Stimulated activated CD8-positive, alpha-beta memory T cell treated with anti-CD3 and anti-CD28 coated beads, Interleukin-2, amount 100 ng/mL, for 1 hour (primary cell): ENCODE measurements around the gene PDIA2.
"Not testable (repeated sequence)": the region's sequence is repeated elsewhere in the genome, so short reads cannot be mapped to it uniquely, and the experiment has no call there.

Source experiments
- DNase-seq, 2 donors: peaks; one replicate each; pipeline ENCODE4 v3.0.0-alpha.2; 2020; ENCODE audit warnings: low read depth in 2 of 2

The PDIA2 gene

DNA sequence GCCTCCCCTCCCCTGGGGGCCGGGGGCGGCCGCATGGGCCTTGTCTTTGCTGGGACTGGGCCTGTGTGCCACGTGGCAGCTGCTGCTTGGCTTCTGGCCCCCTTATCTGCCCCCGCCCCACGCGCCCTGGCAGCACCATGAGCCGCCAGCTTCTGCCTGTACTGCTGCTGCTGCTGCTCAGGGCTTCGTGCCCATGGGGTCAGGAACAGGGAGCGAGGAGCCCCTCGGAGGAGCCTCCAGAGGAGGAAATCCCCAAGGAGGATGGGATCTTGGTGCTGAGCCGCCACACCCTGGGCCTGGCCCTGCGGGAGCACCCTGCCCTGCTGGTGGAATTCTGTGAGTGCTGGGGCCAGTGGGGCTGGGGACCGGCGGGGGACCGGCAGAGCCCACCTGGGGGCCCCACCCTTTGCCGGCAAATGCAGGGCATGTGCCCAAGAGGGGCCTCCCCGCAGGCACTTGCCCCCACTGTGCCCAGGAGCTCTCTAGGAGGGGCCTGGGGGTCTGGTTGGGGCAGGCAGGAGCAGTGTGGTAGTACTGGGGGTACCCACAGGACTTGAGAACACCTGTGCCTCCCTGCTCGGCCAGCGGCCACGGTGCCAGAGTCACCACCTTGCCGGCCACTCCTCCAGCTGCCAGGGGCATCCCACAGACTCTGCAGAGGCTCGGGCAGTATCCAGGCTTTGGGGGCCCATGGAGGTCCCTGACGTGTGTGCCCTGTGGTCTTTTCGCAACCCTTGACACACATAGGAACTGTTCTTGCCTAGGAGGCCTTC, at the start of gene PDIA2:
PDIA2 (plus strand) TSS at position 132 of the 773 bp plus-strand sequence; CDS start at position 138, 6 bp downstream.
- DNase-seq: no peak

GRCh38 chr16:234468-235305, 48.3 kb upstream of the PDIA2 start, which contains the start of gene FAM234A:
FAM234A (plus strand) TSS chr16:234821; CDS start chr16:254414, 19,593 bp downstream.
- peak; percentile 83 to 92 for DNase-seq

DNA sequence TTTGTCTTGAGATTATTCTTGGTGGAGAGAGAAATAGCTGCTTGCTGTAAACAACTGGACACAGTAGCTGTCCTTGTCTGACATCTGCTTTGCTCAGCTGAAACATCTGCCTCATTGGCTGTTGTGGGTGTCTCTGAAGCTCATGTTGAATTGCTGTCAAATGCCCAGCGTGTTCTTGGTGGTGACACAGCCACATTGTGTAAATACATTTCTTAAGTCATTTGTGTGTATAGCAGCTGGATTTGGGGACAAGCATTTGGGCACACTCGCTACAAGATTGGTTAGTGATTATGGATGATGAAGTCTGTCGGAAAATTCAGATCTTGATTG, 43.1 kb upstream of the PDIA2 start:
- no peak for DNase-seq

DNA sequence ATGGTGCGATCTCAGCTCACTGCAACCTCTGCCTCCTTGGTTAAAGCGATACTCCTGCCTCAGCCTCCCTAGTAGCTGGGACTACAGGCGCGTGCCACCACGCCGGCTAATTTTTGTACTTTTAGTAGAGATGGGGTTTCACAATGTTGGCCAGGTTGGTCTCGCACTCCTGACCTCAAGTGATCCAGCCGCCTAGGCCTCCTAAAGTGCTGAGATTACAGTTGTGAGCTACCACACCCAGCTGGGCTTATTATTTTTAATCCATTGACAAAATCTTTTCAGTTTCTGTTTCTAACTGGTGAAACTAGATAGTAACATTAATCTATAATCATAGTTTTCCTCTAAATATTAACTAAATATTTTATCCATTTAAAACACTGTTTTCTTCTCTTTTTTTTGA, 42.4 kb upstream of the PDIA2 start:
- no peak for DNase-seq

DNA sequence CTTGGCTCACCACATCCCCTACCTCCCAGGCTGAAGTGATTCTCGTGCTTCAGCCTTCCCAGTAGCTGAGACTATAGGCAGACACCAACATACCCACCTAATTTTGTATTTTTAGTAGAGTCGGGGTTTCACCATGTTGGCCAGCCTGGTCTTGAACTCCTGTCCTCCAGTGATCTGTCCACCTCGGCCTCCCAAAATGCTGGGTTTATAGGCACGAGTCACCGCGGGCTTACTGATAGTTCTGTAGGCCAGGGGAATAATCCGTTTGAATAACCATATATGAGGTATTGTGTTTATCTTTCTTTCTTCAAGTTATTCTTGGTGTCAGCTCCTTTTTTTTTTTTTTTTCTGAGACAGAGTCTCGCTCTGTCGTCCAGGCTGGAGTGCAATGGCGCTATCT, 40.7 kb upstream of the PDIA2 start:
- DNase-seq: no peak

DNA sequence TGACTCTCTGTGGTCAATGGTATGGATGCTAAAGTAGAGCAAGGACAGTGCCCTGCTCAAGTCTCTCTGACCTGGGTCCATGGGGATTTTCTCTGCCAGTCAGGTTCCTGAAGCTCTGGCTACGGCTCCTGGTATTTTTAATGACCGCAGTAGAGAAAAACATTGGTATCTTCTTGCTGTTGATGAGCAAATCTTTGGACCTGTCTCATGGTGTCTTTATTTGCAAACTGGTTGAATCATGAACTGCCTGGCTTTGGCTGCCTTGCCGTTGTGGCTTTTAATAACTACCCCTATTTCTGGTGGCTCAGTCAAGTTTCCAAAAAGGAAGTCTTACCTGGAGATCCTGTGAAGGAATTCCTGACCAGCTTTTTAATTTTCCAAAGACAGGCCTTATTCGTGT, 39.6 kb upstream of the PDIA2 start:
- no peak for DNase-seq

DNA sequence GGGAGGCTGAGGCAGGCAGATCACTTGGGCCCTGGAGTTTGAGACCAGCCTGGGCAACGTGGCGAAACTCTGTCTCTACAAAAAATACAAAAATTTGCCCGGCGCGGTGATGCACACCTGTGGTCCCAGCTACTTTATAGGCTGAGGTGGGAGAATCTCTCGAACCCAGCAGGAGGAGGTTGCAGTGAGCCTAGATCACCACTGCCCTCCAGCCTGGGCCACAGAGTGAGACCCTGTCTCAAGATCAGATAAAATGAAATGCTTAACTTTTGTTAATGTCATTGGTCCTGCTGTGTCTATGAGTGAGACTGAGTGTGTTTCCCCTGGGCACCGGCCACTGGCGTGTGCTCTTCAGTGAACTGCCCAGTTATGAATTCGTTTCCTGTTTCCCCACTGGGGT, 37.9 kb upstream of the PDIA2 start:
- no peak for DNase-seq

DNA sequence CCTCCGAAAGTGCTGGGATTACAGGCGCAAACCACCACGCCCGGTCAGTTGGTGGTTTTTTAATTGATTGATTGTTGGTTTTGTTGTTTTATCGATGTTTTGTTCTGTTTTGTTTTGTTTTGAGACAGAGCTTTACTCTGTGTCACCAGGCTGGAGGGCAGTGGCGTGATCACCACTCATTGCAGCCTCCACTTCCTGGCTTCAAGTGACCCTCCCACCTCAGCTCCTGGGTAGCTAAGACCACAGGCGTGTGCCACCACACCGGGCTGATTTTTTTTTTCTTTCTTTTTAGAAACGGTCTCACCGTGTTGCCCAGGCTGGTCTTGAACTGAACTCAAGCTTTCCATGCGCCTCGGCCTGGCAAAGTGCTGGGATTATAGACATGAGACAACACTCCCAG, 35.9 kb upstream of the PDIA2 start:
- DNase-seq: no peak

DNA sequence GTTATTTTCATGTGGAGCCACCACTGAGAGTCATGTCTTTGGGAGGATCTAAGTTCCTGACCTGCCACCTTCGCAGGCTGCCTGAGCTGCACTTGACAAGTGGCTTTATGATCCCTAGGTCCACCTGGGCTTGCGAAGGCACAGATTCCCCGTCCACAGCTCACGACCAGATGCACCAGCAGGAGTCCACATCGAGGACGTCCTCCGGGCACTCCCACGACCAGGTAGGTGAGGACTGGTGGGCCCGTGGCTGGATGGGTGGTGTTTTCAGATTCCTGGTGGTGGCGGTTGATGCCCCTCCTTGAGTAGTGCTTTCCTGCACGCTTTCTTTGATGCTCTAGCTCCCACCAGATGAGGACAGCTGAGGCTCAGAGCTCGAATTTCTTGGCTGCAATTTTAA, 33.5 kb upstream of the PDIA2 start:
- no peak for DNase-seq

- DNase-seq: no peak
Measured at GRCh38 chr16:252366-253337, 30.3 kb upstream of the PDIA2 start.

DNA sequence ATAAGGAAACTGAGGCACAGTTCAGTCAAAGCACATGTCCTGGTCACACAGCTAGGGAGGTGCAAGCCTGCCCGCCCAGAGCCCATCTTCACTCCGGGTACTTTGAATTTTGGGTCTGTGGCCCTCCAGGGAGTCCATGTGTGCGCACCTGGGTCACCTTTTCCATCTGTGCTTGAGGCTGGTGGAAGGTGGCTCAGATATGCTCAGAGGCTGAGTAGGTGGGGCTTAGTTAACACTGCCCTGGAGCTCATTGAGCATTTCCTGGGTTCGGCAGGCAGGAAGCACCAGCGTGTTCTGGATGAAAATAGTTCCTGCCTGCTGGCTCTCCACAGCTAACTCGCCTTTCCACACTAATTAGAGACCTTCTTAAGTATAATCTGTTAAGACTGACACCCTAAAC, 29.1 kb upstream of the PDIA2 start:
- no peak for DNase-seq

- DNase-seq: no peak
Measured at GRCh38 chr16:254461-254860, 28.5 kb upstream of the PDIA2 start.

GRCh38 chr16:255183-255582, 27.8 kb upstream of the PDIA2 start:
- DNase-seq: no peak

DNA sequence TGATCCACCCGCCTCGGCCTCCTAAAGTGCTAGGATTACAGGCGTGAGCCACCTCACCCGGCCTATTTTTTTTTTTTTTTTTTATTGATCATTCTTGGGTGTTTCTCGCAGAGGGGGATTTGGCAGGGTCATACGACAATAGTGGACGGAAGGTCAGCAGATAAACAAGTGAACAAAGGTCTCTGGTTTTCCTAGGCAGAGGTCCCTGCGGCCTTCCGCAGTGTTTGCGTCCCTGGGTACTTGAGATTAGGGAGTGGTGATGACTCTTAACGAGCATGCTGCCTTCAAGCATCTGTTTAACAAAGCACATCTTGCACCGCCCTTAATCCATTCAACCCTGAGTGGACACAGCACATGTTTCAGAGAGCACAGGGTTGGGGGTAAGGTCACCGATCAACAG, 24.9 kb upstream of the PDIA2 start:
- DNase-seq: not testable (repeated sequence)

GRCh38 chr16:259226-259625, 23.7 kb upstream of the PDIA2 start:
- no peak for DNase-seq

- no peak for DNase-seq
Measured at GRCh38 chr16:259814-260253, 23.1 kb upstream of the PDIA2 start.

DNA sequence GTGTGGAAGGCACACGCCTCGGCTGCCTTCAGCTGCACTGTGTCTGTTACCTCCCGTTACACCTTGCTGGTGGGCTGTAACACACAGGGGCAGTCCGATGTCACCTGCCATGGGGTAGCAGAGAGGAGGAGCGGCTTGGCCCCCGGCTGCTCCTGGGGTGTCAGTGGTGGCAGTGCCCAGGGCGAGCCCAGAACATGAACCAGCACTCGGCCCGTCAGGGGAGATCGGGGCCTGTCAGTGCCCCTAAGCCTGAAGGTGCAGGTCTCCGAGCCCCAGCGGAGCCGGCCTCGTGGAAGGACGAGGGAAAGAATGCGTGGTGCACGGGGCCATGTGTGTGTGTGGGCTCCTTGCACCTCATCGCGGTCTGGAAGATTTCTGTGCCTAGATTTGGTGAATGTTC, 22.6 kb upstream of the PDIA2 start:
- no peak for DNase-seq

GRCh38 chr16:261031-261691, 21.8 kb upstream of the PDIA2 start:
- DNase-seq: no peak

- no peak for DNase-seq
Measured at GRCh38 chr16:262121-262745, 20.7 kb upstream of the PDIA2 start.

DNA sequence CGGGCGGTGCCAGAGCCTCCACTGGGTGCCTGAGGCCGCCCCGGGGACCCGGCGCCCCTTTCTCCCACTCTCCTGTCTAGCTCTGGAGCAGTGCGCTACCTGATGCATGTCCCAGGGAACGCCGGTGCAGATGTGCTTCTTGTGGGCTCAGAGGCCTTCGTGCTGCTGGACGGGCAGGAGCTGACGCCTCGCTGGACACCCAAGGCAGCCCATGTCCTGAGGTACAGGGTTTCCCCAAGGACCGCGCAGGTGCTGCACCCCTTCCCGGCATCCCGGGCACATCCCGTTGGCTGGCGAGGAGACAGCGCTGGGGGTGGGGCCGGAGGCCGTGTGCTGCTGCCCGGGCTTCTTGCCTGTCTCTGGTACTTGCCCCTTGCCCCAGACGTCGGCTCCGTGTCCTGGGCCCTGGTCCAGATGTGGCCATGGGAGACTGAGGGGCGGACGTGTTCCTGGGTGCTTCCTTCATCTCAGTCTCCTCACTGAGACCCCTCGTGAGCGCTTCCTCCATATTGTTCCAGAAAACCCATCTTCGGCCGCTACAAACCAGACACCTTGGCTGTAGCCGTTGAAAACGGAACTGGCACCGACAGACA, 19.7 kb upstream of the PDIA2 start:
- no peak for DNase-seq
